ENCODE results near the gene HOXC11. TPM values are rescaled to one million over a fixed set of nuclear protein-coding genes. Genes with fewer than 3 reads are reported as not detected.

HOXC11 gene
- total RNA-seq, 1 experiment from 2014 or later: not detected

DNA sequence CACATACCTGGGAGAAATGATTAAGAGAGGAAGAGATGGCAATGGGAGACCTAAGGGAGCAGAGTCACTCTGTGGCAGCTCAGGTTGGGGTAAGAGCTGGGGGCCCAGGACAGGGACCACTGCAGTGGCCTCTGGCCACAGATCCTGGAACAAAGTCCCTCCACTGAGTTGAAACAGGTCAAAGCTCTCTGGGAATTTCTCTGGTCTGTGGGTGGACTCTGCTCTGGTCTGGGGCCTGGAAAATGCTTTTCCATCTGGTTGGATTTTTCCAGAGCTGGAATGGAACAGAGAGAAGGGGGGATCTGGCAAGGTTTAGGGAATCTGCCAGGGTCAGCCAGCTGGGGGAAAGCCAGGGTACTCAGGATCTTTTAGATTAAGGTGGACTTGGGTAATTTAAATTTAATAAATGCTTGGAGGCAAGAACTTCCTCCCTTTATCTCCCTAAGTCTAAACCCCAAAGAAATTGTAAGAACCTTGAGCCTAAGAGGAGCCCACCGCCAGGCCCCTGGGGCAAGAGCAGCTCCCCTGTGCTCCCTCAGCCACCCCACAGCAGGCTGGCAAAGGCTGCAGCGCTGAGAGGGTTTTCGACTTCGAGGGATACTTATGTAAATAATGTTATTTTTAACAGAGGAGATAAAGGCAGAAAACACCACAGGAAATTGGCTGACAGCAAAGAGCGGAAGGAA is 15.8 kb downstream of the HOXC11 start:
- no peak for DNase-seq
- Histone ChIP-seq H3K36me3 (replicated peaks; ENCODE audit: control insufficient read depth, insufficient read depth, low read length) (no peaks in the 10 kb centered on the region), H3K4me3 (ENCODE audit: insufficient read depth, low read depth, low read length) (no peak overlapping the region), H3K27me3 (ENCODE audit: control insufficient read depth, insufficient read depth, low read length) (peaks cover 98% of the 10 kb centered on the region)

DNA sequence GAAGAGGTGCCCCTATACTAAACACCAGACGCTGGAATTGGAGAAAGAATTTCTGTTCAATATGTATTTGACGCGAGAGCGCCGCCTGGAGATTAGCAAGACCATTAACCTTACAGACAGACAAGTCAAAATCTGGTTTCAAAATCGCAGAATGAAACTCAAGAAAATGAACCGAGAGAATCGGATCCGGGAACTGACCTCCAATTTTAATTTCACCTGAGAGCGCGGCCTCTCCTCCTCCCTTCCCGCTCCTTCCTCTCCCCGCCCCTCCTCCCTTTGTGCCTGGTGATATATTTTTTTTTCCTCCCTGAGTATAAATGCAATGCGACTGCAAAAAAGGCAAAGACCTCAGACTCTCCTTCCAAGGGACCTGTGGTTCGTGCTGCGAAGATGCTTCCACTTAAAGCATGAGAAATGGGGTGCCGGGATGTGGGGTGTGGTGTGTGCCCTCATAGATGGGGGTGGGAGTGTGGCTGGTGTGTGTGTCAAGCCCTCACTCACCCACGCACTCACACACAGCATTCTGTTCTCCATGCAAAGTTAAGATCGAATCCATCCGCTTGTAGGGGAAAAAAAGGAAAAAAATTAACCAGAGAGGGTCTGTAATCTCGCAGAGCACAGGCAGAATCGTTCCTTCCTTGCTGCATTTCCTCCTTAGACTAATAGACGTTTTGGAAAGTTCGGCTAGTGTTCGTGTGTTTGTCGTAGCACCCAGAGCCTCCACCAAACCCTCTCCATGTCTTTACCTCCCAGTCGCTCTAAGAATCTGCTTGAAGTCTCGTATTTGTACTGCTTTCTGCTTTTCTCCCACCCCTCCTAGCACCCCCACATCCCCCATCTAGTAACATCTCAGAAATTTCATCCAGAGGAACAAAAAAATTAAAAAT is 16.5 kb downstream of the HOXC11 start:
- peaks cover 98% of the 10 kb centered on the region for H3K27me3 ChIP-seq (ENCODE audit: control insufficient read depth, insufficient read depth, low read length)
- no peak overlapping the region for H3K4me3 ChIP-seq (ENCODE audit: insufficient read depth, low read depth, low read length)
- H3K36me3 ChIP-seq (replicated peaks; ENCODE audit: control insufficient read depth, insufficient read depth, low read length): no peaks in the 10 kb centered on the region
- DNase-seq: no peak

DNA sequence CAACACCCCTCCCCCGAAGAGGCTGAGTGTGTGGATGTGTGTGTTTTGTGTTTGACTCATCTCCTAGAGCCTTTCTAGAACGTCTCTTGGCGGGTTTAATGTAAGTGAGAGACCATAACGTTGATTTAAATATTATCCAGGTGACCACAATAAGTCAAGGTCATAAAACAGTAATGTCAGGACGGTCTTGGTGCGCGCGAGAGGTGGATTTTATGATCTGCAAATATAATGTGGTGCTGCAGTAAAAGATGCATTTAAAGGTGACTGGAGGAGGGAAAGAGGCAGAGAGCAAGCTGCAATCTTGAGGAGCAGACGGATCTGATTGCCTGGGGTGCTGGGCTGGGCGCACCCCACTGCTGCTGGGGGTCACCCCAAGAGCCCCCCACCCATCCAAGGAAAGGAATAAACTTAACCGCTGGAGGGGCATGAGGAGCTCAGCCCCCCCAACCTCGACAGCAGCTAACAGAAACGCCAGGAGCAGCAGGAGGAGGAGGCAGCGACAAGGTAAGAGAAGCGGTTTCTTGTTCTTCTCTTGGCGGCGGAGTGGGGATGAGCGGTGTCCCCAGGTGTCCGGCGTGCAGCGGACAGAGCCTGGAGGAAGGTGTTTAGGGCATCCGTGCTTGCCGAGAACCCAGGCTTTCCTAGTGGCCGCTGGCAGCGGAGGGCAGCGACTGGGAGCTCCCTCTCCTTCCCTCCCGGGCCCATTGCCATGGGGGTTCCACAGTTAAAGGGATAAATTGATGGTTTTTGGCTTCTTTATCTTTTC is 17.6 kb downstream of the HOXC11 start:
- no peak overlapping the region for H3K4me3 ChIP-seq (ENCODE audit: insufficient read depth, low read depth, low read length)

DNA sequence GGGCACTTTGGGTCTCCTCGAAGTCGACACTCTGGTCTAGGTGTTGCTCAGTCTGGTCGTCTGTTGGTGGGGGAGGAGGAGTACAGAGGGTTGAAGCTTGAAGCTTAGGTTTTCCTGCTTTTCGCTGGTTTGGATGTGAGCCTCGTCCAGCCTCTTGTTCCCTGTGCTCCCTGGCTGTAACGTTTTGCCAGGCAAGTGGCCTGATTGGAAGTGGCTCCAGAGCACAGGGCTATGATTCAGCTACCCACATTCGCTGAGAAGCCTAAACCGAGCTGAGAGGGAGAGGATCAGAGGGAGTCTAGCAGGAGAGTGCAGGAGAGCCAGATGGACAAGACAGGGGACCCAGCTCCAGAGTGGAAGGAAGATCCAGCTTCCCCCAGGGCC is 18.1 kb downstream of the HOXC11 start:
- H3K27me3 ChIP-seq (ENCODE audit: control insufficient read depth, insufficient read depth, low read length): peaks cover 100% of the 10 kb centered on the region
- H3K4me3 ChIP-seq (ENCODE audit: insufficient read depth, low read depth, low read length): no peak overlapping the region

More for the DNA sequence above, 17.6 kb downstream of the HOXC11 start:
- DNase-seq: no peak
- peaks cover 100% of the 10 kb centered on the region for H3K27me3 ChIP-seq (ENCODE audit: control insufficient read depth, insufficient read depth, low read length)
- H3K36me3 ChIP-seq (replicated peaks; ENCODE audit: control insufficient read depth, insufficient read depth, low read length): no peaks in the 10 kb centered on the region

DNA sequence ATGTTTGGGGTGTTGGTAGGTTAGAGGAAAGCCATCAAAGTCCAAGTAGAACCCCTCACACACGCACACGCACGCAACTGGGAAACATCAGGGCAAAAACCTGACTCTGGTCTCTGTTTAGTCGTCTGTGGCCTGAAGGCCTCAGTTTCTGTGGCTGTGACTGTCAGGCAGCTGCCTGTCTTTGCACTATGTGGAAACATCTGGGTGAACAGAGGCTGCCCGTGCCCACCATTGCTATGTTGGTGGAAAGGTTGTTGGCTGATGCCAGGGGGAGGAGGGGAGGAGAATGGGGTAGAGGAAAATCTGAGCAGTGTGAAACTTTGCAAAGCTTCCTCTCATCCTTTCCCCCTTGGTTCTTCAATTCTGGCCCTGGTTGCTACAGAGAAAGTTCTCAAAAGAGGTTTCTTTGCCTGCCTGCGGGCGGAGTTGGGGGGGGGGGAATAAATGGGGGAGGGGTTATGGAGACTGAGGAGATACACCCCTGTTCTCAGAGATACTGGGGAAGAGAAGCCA is 19.5 kb downstream of the HOXC11 start:
- Histone ChIP-seq H3K27me3 (ENCODE audit: control insufficient read depth, insufficient read depth, low read length) (peaks cover 100% of the 10 kb centered on the region), H3K36me3 (replicated peaks; ENCODE audit: control insufficient read depth, insufficient read depth, low read length) (no peaks in the 10 kb centered on the region)

More for the DNA sequence above, 18.1 kb downstream of the HOXC11 start:
- no peaks in the 10 kb centered on the region for H3K36me3 ChIP-seq (replicated peaks; ENCODE audit: control insufficient read depth, insufficient read depth, low read length)
- DNase-seq: no peak

DNA sequence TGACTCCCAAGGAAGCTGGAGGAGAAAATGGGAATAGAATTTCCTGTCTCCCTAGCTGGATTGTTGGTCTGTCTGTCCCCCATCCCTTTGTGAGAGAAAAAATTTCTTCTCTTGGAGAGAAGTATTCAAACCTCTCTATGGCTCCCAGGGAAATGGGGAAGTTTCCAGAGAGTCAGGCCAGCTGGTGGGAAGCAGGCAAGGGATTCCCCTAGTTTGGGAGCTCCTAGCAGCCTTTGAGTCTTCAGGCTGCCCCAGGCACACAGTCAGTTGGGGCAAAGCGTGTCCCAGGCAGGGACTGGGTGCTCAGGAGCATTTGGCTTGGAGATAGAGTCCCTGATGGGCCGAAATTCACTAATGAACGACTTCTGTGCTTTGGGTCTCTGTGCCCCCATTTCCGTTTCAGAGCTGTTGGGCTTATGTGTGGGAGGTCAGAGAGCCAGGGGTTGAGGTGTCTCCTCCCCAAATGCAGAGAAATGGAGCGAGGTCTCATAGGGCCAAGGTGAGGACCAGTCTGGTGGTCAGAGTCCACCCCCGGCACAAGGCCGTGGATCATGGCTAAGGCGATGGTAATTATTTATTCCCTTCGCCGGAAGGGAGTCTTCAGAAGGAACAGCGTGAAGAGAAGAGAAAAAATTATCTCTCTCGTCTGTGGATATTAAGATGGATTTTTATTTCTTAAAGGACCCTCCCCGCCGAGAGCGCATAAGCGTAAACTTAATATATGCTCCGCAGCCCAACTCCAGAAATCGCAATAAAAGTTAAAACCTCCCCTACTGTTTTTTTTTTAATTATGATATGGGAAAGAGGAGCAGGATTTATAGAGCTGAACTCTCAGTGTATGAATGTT is 20.5 kb downstream of the HOXC11 start:
- no peak for DNase-seq
- H3K27me3 ChIP-seq (ENCODE audit: control insufficient read depth, insufficient read depth, low read length): peaks cover 100% of the 10 kb centered on the region
- H3K4me3 ChIP-seq (ENCODE audit: insufficient read depth, low read depth, low read length): no peak overlapping the region
- H3K36me3 ChIP-seq (replicated peaks; ENCODE audit: control insufficient read depth, insufficient read depth, low read length): no peaks in the 10 kb centered on the region

More for the DNA sequence above, 19.5 kb downstream of the HOXC11 start:
- no peak overlapping the region for H3K4me3 ChIP-seq (ENCODE audit: insufficient read depth, low read depth, low read length)
- no peak for DNase-seq

DNA sequence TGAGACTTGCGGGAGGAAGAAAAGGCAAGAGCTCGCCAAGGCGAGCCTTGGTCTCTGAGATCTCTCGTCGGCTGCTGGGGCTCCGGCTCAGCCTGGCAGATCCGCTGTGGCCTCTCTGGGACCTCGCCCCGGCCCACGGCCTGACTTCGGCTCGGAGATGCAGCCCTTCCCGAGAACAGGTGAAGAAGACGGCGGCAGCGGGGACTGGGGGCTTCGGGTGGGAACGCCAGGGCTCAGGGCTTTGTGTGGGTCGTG is 21.0 kb downstream of the HOXC11 start:
- no peaks in the 10 kb centered on the region for H3K36me3 ChIP-seq (replicated peaks; ENCODE audit: control insufficient read depth, insufficient read depth, low read length)
- H3K4me3 ChIP-seq (ENCODE audit: insufficient read depth, low read depth, low read length): no peak overlapping the region
- DNase-seq: peak; percentile 57
- H3K27me3 ChIP-seq (ENCODE audit: control insufficient read depth, insufficient read depth, low read length): peaks cover 100% of the 10 kb centered on the region

DNA sequence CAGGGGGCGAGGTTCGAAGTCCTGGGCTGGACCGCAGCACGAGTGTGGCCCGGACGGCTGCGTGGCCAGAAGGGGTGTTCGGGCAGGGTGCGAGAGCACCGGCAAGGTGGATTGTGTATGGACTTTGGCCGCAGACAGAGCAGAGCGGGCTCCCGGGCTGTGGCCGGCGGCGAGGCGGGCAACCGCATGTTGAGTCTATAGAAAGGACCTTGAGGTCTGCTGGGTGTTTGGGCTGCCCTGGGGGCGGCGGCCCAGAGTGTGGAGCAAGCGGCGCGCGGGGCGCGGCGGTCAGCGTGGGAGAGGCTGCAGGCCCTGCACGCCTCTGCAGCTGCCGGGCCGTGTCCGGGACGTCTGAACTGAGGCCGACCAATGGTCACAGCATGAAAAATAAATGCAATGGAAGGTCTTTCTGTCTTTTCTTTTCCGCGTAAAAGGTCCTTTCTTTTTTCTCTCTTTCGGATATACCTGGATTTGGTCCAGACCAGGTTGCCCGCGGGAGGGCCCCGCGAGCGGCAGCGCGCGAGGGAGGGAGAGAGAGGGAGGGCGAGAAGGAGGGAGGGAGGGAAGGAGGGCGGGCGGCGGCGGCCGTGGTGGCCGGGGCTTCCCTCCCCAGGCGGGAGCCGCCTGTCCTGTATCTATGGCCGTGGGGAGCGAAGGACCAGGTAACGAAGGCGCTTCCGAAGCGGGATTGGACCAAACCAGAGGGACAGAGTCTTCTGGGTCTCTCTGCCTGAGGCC is 21.5 kb downstream of the HOXC11 start:
- Histone ChIP-seq H3K36me3 (replicated peaks; ENCODE audit: control insufficient read depth, insufficient read depth, low read length) (no peaks in the 10 kb centered on the region), H3K4me3 (ENCODE audit: insufficient read depth, low read depth, low read length) (no peak overlapping the region), H3K27me3 (ENCODE audit: control insufficient read depth, insufficient read depth, low read length) (peaks cover 100% of the 10 kb centered on the region)
- peak; percentile 70 for DNase-seq

DNA sequence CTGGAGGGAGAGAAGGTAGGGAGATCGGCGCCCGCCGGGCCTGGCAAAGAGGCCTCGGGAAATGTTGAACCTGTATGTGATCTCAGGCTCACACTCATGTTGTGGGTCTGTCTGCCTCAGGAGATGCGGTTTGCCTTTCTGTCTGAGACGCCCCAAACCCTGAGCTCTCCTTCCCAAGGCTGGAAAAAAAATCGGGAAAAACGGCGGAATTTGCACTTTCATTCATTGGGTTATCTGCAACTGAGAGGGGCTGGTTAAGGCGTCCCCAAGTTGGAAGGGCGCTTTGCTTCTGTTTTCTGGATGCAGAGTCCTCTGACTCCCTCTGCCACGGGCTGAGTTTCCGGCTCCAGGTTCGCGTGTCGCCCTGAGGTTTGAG is 22.1 kb downstream of the HOXC11 start:
- Histone ChIP-seq H3K27me3 (ENCODE audit: control insufficient read depth, insufficient read depth, low read length) (peaks cover 100% of the 10 kb centered on the region), H3K36me3 (replicated peaks; ENCODE audit: control insufficient read depth, insufficient read depth, low read length) (no peaks in the 10 kb centered on the region), H3K4me3 (ENCODE audit: insufficient read depth, low read depth, low read length) (no peak overlapping the region)
- DNase-seq: no peak

DNA sequence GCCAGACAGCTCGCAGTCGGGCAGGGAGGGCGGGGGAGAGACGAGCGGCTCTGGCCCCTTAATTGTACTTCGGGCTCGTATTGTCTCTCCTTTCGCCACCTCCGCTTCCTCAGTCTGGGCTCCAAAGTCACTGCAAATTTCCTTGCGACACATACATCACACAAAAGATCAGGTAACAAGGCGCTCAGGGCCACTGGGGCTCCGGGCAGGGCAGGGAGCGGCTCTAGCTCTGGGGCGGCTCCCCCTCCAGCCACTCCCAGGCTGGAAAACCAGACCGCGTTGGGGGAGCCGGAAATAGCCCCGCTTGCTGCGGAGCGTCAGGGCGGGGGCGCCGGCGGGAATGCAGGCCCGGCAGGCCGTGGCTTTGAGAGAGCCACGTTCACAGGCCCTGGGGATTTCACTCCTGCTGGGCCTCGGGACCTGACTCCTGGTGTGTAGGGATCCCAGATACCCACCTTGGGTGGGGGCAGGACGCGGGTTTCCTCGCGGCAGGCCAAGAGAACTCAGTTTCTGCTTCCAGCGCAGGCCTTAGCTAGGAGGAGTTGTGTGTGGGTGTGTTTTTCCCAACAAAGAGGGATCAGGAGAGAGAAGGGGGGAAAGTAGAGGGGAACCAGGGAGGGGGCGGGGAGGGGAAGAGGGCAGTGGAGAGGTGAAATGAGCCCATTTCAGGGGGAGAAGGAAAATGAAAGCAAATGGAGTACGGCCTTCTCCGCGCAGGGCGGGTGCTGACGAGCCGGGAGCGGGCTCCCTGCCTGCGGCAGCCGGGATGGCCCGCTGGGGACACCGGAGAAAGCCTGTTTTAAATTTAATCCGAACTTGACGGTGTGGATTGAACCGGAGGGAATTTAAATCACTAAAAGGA is 22.7 kb downstream of the HOXC11 start:
- Histone ChIP-seq H3K36me3 (replicated peaks; ENCODE audit: control insufficient read depth, insufficient read depth, low read length) (no peaks in the 10 kb centered on the region), H3K4me3 (ENCODE audit: insufficient read depth, low read depth, low read length) (peak overlapping the region; percentile 13; the same call in 1 of the 2 replicates), H3K27me3 (ENCODE audit: control insufficient read depth, insufficient read depth, low read length) (peaks cover 100% of the 10 kb centered on the region)
- peak; percentile 90 for DNase-seq

DNA sequence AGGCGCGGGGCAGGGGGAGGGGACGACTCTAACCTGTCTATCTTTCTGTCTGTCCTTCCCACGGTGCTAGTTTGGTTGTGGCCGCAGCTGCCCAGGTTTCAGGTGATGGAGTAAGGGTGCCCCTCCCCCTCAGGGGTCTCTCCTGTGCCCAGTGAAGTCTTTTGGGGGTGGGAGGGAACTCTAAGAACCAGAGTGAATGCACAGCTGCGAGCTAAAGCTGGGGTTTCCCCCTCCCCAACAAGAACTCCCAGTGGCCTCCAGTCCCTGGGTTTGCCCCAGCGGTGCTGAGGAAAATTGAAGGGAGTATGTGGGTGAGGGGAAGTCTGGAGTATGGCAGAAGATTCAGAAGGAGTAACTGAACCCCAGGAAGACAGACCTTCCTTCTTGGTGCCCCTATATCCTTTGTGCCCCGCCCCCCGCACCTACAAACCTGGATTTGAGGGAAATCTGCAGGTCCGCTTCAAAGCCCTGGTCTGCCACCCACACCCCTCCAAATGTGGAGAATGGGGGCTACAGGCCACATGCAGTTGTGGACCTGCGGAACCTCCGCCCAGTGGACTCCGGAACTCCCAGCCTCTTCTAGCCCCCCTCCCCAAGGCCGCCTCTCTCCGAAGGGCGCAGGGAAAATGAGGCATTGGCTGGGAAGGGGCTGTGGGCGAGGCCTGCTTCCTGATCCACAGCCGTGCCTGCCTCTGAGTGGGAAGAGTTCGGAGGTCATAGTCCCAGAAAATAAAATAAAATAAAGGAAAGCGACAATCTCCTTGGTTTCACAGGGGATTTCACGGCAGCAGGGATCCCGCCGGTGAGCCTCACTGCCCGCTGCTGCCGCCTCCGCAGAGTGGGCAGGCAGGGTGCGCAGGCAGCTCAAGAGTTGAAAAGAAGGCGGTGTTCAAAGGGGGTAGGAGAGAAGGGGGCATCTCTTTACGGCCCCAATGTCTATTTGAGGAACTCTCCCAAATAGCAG is 23.6 kb downstream of the HOXC11 start:
- H3K4me3 ChIP-seq (ENCODE audit: insufficient read depth, low read depth, low read length): peak overlapping the region; percentile 13; the same call in 1 of the 2 replicates
- H3K27me3 ChIP-seq (ENCODE audit: control insufficient read depth, insufficient read depth, low read length): peaks cover 100% of the 10 kb centered on the region
- DNase-seq: no peak
- no peaks in the 10 kb centered on the region for H3K36me3 ChIP-seq (replicated peaks; ENCODE audit: control insufficient read depth, insufficient read depth, low read length)
